ENCODE data around the gene EPB41L4B. TPM values are rescaled to one million over a fixed set of nuclear protein-coding genes. Genes with fewer than 3 reads are reported as not detected.

The EPB41L4B gene
- total RNA-seq, 2 donors from 2014 or later = 87.3 to 151 TPM

- H3K36me3 ChIP-seq = no peaks in the 10 kb centered on the region
- H3K4me3 ChIP-seq = no peak overlapping the region
- intact Hi-C loops (cut with DNase I) = no loop called here
These were observed 89.3 kb downstream of the EPB41L4B start for GRCh38 chr9:109231593-109231992.

GRCh38 chr9:109230277-109230676 is 90.6 kb downstream of the EPB41L4B start:
- Histone ChIP-seq H3K9ac (ENCODE audit: low read depth in 2 of 2, low read length in 2 of 2) (no peak overlapping the region), H3K27ac (no peak overlapping the region), H3K4me1 (no peaks in the 10 kb centered on the region), H3K4me3 (no peak overlapping the region), H3K36me3 (no peaks in the 10 kb centered on the region), H3K9me3 (no peaks in the 10 kb centered on the region), H3K27me3 (no peaks in the 10 kb centered on the region)
- DNase-seq = no peak
- intact Hi-C loops (cut with DNase I) = no loop called here
- no peak for TF ChIP-seq CTCF (IDR thresholded peaks at IDR 0.05)

More at GRCh38 chr9:109231593-109231992, 89.3 kb downstream of the EPB41L4B start:
- no peak overlapping the region for H3K27ac ChIP-seq
- no peaks in the 10 kb centered on the region for H3K9me3 ChIP-seq
- TF ChIP-seq CTCF (IDR thresholded peaks at IDR 0.05) = no peak
- H3K4me1 ChIP-seq = no peaks in the 10 kb centered on the region
- no peak for DNase-seq
- H3K9ac ChIP-seq (ENCODE audit: low read depth in 2 of 2, low read length in 2 of 2) = no peak overlapping the region
- no peaks in the 10 kb centered on the region for H3K27me3 ChIP-seq

- DNase-seq = no peak
- H3K9ac ChIP-seq (ENCODE audit: low read depth in 2 of 2, low read length in 2 of 2) = no peak overlapping the region
- no peak for TF ChIP-seq CTCF (IDR thresholded peaks at IDR 0.05)
- H3K36me3 ChIP-seq = no peaks in the 10 kb centered on the region
- no peaks in the 10 kb centered on the region for H3K27me3 ChIP-seq
- intact Hi-C loops (cut with DNase I) = no loop called here
- no peak overlapping the region for H3K27ac ChIP-seq
- H3K9me3 ChIP-seq = no peaks in the 10 kb centered on the region
- no peak overlapping the region for H3K4me3 ChIP-seq
- H3K4me1 ChIP-seq = no peaks in the 10 kb centered on the region
These were observed 91.2 kb downstream of the EPB41L4B start for GRCh38 chr9:109229682-109230081.

GRCh38 chr9:109228093-109228642 is 92.7 kb downstream of the EPB41L4B start:
- Histone ChIP-seq H3K27ac (no peak overlapping the region), H3K9ac (ENCODE audit: low read depth in 2 of 2, low read length in 2 of 2) (no peak overlapping the region), H3K4me1 (no peaks in the 10 kb centered on the region), H3K9me3 (no peaks in the 10 kb centered on the region), H3K36me3 (no peaks in the 10 kb centered on the region), H3K4me3 (no peak overlapping the region), H3K27me3 (no peaks in the 10 kb centered on the region)
- intact Hi-C loops (cut with DNase I) = no loop called here
- TF ChIP-seq CTCF (IDR thresholded peaks at IDR 0.05) = no peak
- no peak for DNase-seq

- Histone ChIP-seq H3K27ac (no peak overlapping the region), H3K4me1 (no peaks in the 10 kb centered on the region), H3K27me3 (no peaks in the 10 kb centered on the region), H3K4me3 (no peak overlapping the region), H3K9me3 (no peaks in the 10 kb centered on the region), H3K36me3 (no peaks in the 10 kb centered on the region), H3K9ac (ENCODE audit: low read depth in 2 of 2, low read length in 2 of 2) (no peak overlapping the region)
- no peak for DNase-seq
- TF ChIP-seq CTCF (IDR thresholded peaks at IDR 0.05) = no peak
- intact Hi-C loops (cut with DNase I) = no loop called here
These were observed 95.2 kb downstream of the EPB41L4B start for GRCh38 chr9:109225629-109226028.

Data from colonic mucosa (tissue), 4 donors.